Astrocyte of the cerebellum (primary cell): ENCODE results near the gene SMPD2.
A peak's percentile ranks its signal among the peaks of the same experiment; 100 is the strongest.

Source experiments
- DNase-seq: peaks from one replicate; pipeline ENCODE4 v3.0.0-alpha.2; 2011; ENCODE audit warnings: low read depth
- H3K4me3 ChIP-seq: 2 replicates; pipeline ENCODE4 v1.5.1; 2011; ENCODE audit warnings: mild to moderate bottlenecking, low read depth, low read length, moderate library complexity
- CTCF ChIP-seq: IDR thresholded peaks from 2 replicates; pipeline ENCODE4 v1.5.1; 2012; ENCODE audit warnings: low read length, low read depth, moderate library complexity, mild to moderate bottlenecking; ENCODE audit errors: missing control alignments
- in situ Hi-C: cut with HindIII; loops from 2 replicates; pipeline ENCODE4 v1.10.0; 2017; ENCODE audit warnings: low sequenced_read_pairs

The SMPD2 gene

DNA sequence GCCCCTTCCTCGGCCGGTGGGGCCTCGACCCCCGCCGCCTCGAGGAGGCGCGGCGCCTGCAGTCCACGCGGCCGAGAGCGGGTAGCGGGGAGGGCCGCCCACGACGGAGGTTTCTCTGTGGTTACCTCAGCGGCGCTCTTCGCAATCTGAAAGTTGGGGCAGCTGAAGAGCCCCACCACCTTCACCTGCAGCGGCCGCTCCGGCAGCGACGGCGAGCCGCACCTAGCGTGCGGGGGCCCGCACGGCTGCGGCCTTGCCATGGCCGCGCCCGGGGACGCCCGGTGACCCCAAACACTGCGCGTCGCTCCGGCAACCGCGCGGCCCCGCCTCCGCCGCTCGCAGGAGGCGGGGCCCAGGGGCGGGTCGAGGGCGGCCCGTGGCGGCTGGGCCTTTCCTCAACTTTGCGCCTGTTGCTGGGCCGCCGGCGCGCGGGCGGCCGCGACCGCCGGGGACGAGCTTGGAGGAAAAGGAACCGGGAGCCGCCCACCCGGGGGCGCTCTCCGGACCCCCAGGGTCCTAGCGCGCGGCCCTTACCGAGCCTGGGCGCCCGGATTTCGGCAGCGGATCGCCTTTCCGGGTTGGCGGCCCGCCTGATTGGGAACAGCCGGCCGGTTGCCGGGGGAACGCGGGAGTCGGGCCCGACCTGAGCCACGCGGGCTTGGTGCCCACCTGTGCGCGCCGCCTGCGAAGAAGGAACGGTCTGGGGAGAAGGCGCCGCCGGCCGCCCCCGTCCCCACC is at the start of gene SMPD2, which contains the start of gene PPIL6:
Gene SMPD2, plus strand, starts transcription at position 394 of the 738 bp plus-strand sequence. CDS start 398 bp downstream, outside the sequence.
Gene PPIL6, minus strand, starts transcription at position 298 of the 738 bp plus-strand sequence. Its CDS starts 38 bp downstream, at position 260.
- peak; percentile 68 for DNase-seq
- in situ Hi-C loops: no loop called here

DNA sequence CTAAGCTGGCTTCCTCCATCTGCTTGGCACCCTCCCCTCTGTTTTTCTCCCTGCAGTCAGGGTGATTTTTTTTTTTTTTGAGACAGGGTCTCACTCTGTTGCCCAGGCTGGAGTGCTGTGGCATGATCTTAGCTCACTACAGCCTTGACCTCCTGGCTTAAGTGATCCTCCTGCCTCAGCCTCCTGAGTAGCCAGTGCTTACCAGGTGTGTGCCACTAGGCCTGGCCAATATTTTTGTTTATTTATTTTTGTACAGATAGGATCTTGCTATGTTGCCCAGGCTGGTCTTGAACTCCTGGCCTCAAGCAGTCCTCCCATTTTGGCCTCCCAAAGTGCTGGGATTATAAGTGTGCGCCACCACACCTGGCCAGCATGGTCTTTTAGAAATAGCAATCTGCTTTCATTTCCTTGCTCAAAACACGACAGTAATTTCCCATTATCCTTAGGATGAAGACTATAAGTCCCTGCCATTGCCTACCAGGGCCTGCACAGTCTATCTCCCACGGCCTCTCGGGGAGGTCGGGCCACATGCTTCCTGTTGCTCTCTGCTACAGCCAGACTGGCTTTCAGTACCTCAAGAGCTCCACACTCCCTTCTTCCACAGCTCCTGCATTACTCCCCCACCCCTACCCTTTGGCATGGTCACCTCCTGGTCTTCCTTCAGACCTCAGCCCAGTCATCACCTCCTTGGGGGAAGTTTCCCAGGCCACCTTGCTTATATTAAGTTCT is 47.2 kb upstream of the SMPD2 start:
- in situ Hi-C loops: no loop called here
- no peak for DNase-seq

More for the DNA sequence above, at the start of gene SMPD2, which contains the start of gene PPIL6:
- peak; percentile 9 for TF ChIP-seq CTCF
- peak within 1 kb of the TSS; percentile 86 for H3K4me3 ChIP-seq

DNA sequence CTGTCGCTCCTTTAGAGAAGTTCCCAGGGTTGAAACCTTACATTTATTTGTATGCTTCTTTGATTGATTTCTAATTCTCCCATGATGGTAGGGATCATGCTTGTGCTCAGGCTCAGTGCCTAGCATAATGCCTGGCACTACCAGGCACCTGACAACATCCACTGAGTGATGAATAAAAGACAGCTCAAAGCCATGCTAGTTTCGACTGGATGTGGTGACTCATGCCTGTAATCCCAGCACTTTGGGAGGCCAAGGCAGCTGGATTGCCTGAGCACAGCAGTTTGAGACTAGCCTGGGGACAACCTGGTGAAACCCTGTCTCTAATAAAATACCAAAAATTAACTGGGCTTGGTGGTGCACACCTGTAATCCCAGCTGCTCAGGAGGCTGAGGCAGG is 46.6 kb upstream of the SMPD2 start:
- no peak for DNase-seq
- H3K4me3 ChIP-seq: no peak overlapping the region
- TF ChIP-seq CTCF: no peak
- in situ Hi-C loops: no loop called here

More for the DNA sequence above, 47.2 kb upstream of the SMPD2 start:
- TF ChIP-seq CTCF: no peak
- H3K4me3 ChIP-seq: no peak overlapping the region

DNA sequence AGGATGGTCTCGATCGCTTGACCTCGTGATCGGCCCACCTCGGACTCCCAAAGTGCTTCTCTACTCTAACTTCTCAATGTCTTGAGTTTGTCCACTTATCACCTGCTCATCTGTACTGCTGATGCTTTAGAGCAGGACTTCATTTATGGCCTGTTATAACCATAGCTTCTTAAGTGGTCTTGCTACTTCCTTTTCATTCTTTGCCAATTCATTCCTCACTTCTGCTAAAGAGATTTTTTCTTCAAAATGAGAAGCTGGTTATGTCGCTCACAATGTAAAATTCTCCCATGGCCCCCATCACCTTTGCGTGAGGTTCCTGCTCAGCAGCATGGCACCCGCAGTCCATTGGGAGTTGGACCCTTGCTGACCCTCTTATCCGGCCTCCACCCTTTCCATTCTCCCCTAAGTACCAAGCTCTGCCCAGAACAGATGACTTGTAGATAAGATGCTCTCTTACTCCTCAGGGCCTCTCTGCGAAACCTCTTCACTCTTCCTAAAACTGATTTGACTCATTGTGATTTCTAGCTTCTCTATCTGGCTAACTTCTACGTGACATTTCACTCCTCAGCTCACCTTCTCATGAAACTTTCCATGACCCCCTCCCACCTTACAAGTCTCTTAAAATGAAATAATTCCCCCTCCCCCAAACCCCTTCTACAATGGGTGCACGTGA is 44.3 kb upstream of the SMPD2 start:
- in situ Hi-C loops: no loop called here
- H3K4me3 ChIP-seq: no peak overlapping the region
- DNase-seq: no peak
- TF ChIP-seq CTCF: no peak

GRCh38 chr6:109397020-109397419 is 43.5 kb upstream of the SMPD2 start:
- in situ Hi-C loops: no loop called here
- no peak overlapping the region for H3K4me3 ChIP-seq
- peak; percentile 32 for TF ChIP-seq CTCF
- DNase-seq: no peak

DNA sequence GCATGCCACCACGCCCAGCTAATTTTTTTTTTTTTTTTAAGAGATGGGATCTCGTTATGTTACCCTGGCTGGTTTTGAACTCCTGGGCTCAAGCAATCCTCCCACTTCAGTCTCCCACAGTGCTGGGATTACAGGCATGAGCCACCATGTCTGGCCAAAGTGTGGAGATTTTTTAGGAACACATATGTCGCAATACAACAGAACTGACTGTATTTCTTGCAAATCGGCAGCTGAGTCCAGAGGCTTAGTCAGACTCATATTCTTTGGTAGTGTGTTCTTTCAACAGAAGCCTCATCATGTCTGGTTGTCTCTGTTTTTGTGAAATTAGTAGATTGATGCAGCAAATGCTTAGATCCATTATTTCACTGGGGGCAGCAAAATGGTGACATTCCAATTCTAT is 34.3 kb upstream of the SMPD2 start:
- no peak for TF ChIP-seq CTCF
- H3K4me3 ChIP-seq: no peak overlapping the region
- in situ Hi-C loops: no loop called here
- DNase-seq: no peak
